ENCODE data around the gene SPCS3.

GRCh38 chr4:176360446-176360845 lies 40.7 kb downstream of the SPCS3 start:
- TF ChIP-seq MAX (IDR thresholded peaks at IDR 0.05; ENCODE audit: low read depth, low read length) (no peak), POLR2A (IDR thresholded peaks at IDR 0.05; ENCODE audit: extremely low read depth, insufficient read length) (no peak), MYC (IDR thresholded peaks at IDR 0.05; ENCODE audit: low read depth, low read length) (no peak)
- TF ChIP-seq, protein P1, sequence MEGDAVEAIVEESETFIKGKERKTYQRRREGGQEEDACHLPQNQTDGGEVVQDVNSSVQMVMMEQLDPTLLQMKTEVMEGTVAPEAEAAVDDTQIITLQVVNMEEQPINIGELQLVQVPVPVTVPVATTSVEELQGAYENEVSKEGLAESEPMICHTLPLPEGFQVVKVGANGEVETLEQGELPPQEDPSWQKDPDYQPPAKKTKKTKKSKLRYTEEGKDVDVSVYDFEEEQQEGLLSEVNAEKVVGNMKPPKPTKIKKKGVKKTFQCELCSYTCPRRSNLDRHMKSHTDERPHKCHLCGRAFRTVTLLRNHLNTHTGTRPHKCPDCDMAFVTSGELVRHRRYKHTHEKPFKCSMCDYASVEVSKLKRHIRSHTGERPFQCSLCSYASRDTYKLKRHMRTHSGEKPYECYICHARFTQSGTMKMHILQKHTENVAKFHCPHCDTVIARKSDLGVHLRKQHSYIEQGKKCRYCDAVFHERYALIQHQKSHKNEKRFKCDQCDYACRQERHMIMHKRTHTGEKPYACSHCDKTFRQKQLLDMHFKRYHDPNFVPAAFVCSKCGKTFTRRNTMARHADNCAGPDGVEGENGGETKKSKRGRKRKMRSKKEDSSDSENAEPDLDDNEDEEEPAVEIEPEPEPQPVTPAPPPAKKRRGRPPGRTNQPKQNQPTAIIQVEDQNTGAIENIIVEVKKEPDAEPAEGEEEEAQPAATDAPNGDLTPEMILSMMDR (IDR thresholded peaks at IDR 0.05; ENCODE audit: low read depth, low read length) = no peak
